GM21381 (cell line): Measurements from ENCODE around the gene CAMK1.

Experiments used
- ATAC-seq: cut with Tn5 transposase; IDR thresholded peaks from one replicate; pipeline ENCODE4 v1.9.1; 2021; ENCODE audit warnings: mild to moderate bottlenecking, moderate library complexity; ENCODE audit not compliant: unreplicated experiment

The CAMK1 gene

DNA sequence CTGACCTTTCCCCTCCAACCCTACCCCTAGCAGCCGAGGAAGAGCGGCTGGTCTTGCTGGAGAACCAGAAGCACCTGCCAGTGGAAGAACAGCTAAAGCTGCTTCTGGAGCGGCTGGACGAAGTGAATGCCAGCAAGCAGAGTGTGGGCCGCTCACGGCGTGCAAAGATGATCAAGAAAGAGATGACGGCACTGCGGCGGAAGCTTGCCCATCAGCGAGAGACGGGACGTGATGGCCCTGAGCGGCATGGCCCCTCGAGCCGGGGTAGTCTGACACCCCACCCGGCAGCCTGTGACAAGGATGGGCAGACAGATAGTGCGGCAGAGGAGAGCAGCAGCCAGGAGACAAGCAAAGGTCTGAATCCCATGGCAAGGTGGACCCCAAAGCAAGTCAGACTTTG, 26.2 kb downstream of the CAMK1 start:
- no peak for ATAC-seq

DNA sequence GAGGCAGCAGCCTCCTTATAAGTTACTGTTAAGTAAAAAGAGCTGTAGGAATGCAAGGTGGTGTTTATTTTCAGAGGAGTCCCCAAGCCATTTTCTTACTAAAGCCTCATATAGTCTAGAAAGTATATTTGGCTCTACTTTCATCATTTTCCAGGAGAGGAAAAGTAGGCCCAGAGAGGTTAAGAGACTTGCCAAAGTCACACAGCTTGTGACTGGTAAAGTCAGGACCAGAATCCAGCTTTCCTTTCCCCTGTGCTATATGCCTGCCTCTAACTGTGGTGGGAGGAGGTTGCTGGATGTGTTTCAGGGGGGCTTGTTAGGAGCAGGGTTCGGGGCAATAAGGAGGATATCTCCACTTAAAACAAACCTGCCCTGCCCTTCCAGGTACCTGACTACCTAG, 27.2 kb downstream of the CAMK1 start:
- no peak for ATAC-seq

DNA sequence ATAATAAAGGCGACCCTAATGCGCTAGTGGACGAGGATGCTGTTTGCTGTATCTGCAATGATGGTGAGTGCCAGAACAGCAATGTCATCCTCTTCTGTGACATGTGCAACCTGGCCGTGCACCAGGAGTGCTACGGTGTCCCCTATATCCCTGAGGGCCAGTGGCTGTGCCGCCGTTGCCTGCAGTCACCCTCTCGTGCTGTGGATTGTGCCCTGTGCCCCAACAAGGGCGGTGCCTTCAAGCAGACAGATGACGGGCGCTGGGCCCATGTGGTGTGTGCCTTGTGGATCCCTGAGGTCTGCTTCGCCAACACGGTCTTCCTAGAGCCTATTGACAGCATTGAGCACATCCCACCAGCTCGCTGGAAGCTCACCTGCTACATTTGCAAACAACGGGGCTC, 30.6 kb downstream of the CAMK1 start:
- no peak for ATAC-seq

- no peak for ATAC-seq
These were observed 32.9 kb downstream of the CAMK1 start for GRCh38 chr3:9736831-9737230.

- no peak for ATAC-seq
These were observed 37.0 kb downstream of the CAMK1 start for GRCh38 chr3:9732740-9733115.

GRCh38 chr3:9732080-9732739, 37.5 kb downstream of the CAMK1 start:
- ATAC-seq: peak; percentile 10

DNA sequence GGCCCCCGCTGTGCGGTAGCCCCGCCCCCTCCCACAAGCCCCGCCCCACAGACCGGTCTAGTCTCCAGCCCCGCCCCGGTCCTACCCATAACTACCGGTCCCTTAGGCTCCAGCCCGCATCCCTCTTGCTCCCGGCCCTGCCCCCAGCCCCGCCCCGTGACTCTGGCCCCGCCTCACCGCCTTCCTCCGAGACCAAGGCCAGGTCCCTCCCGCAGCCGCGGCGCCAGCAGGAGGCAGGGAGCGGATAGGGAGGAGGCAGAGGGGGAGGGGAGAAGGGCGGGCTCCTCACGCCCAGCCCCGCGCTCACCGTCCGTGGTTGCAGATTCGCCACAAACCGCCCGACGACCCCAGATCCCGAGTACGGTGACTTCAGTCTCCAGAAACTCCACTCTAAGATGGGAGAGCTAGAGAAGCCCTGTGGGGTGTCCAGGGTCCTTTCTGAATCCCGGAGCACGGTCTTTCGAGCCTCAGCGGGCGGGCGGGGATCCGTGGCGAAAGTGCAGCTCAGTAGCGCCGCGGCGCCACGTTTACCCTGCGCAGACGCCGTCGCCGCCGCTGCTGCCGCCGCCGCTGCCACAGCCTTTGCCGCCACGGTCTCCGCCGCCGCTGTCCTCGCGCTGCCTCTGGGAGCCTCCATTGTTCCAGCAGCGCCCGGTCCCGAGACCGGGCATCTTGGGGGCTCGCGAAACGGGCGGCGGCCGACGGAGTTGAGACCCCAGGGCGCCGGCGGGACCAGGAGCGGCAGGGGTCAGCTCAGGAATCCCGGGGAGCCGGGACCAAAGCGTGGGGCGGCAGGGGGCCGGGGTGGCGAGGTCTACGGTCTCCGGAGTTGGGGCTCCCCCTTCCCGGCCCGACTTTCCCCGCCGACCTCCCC, 38.3 kb downstream of the CAMK1 start, which contains the start of gene BRPF1:
TSS of gene BRPF1 (plus strand) at position 530 of the 874 bp plus-strand sequence. CDS start 2,406 bp downstream, outside the sequence.
- peak; percentile 90 for ATAC-seq

GRCh38 chr3:9730657-9731205, 39.0 kb downstream of the CAMK1 start:
- ATAC-seq: peak; percentile 38

DNA sequence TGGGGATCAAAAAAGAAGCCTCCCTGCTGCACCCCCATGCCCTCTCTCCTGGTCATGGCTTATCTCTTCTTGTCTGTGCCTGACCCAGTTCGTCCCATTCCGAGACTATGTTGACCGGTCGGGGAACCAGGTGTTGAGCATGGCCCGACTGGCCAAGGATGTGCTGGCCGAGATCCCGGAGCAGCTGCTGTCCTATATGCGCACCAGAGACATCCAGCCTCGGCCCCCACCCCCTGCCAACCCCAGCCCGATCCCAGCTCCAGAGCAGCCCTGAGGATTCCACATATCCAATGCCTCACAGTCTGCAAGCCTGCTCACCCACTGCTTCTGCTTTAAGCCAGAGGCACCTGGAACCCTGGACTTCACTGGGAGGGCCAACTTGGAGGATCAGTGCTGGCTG, 40.3 kb downstream of the CAMK1 start:
- no peak for ATAC-seq

GRCh38 chr3:9727743-9728142, 42.0 kb downstream of the CAMK1 start:
- no peak for ATAC-seq

GRCh38 chr3:9727041-9727595, 42.6 kb downstream of the CAMK1 start:
- ATAC-seq: no peak

GRCh38 chr3:9725775-9726515, 43.8 kb downstream of the CAMK1 start:
- ATAC-seq: no peak

- ATAC-seq: no peak
These were observed 48.1 kb downstream of the CAMK1 start for GRCh38 chr3:9721700-9722060.

DNA sequence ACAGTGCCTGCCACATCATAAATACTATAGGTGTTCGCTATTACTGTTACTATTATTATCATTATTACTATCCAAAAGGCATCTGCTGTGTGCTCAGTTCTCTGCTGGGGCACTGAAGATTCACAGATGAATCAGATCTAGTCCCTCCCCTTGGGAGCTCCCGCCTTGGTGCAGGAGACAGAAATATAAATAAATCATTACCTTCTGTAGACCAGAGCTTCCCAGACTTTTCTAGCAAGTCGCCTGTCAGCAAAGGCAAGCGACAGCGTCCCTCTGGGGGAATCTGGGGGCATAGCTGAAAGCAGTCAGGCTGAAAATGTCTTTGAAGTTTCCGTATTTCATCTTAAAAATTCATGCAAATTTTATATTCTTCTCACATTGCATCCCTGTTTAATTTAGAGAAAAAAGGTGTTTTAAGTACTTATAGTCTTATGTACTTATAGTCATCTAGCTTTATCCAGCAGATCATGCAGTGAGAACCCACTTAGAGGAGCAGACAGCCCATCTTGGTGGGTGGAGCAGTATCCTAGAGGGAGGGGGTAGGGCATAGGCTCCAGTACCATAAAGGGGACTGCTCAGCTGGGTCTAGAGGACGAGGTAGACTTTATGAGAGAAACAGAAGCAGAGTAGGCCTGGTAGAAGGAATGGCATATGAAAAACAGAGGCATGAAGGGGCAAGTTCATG, 48.6 kb downstream of the CAMK1 start:
- ATAC-seq: no peak

GRCh38 chr3:9718118-9718517, 51.6 kb downstream of the CAMK1 start:
- ATAC-seq: no peak

GRCh38 chr3:9717563-9717962, 52.2 kb downstream of the CAMK1 start:
- no peak for ATAC-seq

DNA sequence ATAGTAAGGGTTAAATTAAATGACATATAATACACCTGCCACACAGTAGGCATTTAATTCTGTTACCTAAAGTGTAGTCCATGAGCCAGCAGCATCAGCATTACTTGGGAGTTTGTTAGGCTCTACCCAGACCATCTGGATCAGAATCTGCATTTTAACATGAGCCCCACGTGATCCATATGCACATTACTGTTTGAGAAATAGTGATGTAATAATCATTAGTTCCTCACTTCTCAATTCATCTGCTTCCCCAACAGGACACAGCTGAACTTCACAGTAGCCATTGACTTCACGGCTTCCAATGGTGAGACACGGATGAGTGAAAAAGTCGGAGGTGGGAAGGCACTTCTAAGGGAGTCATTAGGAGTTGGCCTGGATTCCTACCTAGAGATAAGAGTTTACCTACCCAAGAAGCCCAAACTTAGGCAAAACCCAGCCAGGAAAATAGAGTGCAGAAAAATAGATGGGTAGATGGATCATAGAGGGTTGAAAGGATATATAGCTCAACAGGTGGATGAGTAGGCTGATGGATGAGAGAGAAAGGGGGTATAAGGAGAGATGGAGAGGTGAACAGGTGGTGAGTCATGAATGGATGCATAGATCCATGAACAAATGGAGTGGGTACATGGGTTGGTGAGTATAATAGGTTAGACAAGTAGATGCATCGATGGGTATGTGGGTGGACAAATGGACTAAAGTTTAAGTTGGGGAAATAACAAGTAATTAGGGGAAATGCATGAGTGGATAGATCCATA, 52.8 kb downstream of the CAMK1 start:
- ATAC-seq: no peak

GRCh38 chr3:9715764-9716437, 53.8 kb downstream of the CAMK1 start:
- ATAC-seq: no peak

- ATAC-seq: no peak
These were observed 54.6 kb downstream of the CAMK1 start for GRCh38 chr3:9715136-9715535.
